Stimulated activated CD8-positive, alpha-beta memory T cell treated with anti-CD3 and anti-CD28 coated beads, Interleukin-7, amount 100 ng/mL, for 48 hours (primary cell): ENCODE results near the gene PODXL.

ENCODE experiments used
- DNase-seq, 2 donors: peaks; one replicate each; pipeline ENCODE4 v3.0.0-alpha.2; 2020; ENCODE audit warnings: low read depth in 1 of 2; ENCODE audit errors: extremely low read depth in 1 of 2

The PODXL gene

GRCh38 chr7:131568510-131568909 lies 12.1 kb upstream of the PODXL start:
- no peak for DNase-seq

- no peak for DNase-seq
Measured at GRCh38 chr7:131564640-131565039, 8.2 kb upstream of the PODXL start.

GRCh38 chr7:131563918-131564317 lies 7.5 kb upstream of the PODXL start:
- no peak for DNase-seq

GRCh38 chr7:131562941-131563340 lies 6.5 kb upstream of the PODXL start:
- no peak for DNase-seq

- no peak for DNase-seq
Measured at GRCh38 chr7:131560061-131560460, 3.6 kb upstream of the PODXL start.

- no peak for DNase-seq
Measured at GRCh38 chr7:131557652-131558385, 1.4 kb upstream of the PODXL start.

- DNase-seq, result no peak
Measured at GRCh38 chr7:131556909-131557651, 652 bp upstream of the PODXL start.

- DNase-seq, result no peak
Measured at GRCh38 chr7:131555552-131556052, 826 bp downstream of the PODXL start.

GRCh38 chr7:131554880-131555516 lies 1.4 kb downstream of the PODXL start:
- no peak for DNase-seq

- no peak for DNase-seq
Measured at GRCh38 chr7:131553931-131554330, 2.5 kb downstream of the PODXL start.

GRCh38 chr7:131552053-131552452 lies 4.4 kb downstream of the PODXL start:
- no peak for DNase-seq

GRCh38 chr7:131550846-131551245 lies 5.6 kb downstream of the PODXL start:
- no peak for DNase-seq

GRCh38 chr7:131548371-131548770 lies 8.1 kb downstream of the PODXL start:
- DNase-seq, result no peak

GRCh38 chr7:131547589-131547988 lies 8.8 kb downstream of the PODXL start:
- DNase-seq, result no peak

- DNase-seq, result peak in 1 of 2 donors; percentile 8
Measured at GRCh38 chr7:131546583-131547141, 9.8 kb downstream of the PODXL start.

- no peak for DNase-seq
Measured at GRCh38 chr7:131546126-131546525, 10.3 kb downstream of the PODXL start.

GRCh38 chr7:131544449-131545301 lies 11.8 kb downstream of the PODXL start:
- no peak for DNase-seq

- no peak for DNase-seq
Measured at GRCh38 chr7:131544021-131544420, 12.4 kb downstream of the PODXL start.

GRCh38 chr7:131543298-131543697 lies 13.1 kb downstream of the PODXL start:
- DNase-seq, result no peak

GRCh38 chr7:131540491-131541162 lies 15.8 kb downstream of the PODXL start:
- DNase-seq, result no peak
